GM12875 (cell line): ENCODE measurements around the gene TLE1.

Experiments used
- H3K4me3 ChIP-seq: one replicate; pipeline ENCODE4 v1.5.1; 2011; ENCODE audit warnings: low read depth, low read length, control low read depth
- TF ChIP-seq, protein P1 (sequence below): IDR thresholded peaks from 2 replicates; pipeline ENCODE4 v1.5.1; 2011; ENCODE audit warnings: low read depth, mild to moderate bottlenecking, control low read depth, inconsistent platforms, low read length, moderate library complexity, borderline replicate concordance; ENCODE audit not compliant: insufficient read depth

Gene TLE1

DNA sequence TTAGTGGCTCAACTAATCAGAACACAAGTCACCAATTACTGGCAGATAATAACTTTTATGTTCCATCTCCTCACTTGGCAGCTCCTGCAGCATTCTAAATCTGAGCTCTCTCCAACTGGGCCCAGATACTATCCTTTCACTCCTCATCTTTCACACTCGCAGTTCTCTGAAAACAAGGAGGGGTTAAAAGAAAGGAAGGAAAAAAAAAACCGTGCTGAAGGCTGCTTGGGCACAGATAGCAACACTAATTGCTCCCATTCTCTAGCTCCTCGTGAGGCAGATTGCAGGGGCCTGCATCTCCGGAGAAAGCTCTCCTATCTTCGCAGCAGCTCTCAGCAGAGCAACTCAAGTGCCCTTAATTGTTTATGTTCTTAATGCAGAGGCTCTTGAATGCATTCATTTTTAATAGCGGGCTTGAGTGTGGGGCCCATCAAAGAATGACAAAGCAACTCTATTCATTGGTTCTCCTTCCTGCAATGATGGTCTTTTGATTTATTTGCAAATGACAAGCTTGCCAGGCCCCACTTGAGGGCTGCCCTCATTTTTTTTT, 23.9 kb downstream of the TLE1 start:
- no peak overlapping the region for H3K4me3 ChIP-seq
- TF ChIP-seq, protein P1, sequence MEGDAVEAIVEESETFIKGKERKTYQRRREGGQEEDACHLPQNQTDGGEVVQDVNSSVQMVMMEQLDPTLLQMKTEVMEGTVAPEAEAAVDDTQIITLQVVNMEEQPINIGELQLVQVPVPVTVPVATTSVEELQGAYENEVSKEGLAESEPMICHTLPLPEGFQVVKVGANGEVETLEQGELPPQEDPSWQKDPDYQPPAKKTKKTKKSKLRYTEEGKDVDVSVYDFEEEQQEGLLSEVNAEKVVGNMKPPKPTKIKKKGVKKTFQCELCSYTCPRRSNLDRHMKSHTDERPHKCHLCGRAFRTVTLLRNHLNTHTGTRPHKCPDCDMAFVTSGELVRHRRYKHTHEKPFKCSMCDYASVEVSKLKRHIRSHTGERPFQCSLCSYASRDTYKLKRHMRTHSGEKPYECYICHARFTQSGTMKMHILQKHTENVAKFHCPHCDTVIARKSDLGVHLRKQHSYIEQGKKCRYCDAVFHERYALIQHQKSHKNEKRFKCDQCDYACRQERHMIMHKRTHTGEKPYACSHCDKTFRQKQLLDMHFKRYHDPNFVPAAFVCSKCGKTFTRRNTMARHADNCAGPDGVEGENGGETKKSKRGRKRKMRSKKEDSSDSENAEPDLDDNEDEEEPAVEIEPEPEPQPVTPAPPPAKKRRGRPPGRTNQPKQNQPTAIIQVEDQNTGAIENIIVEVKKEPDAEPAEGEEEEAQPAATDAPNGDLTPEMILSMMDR, result no peak

DNA sequence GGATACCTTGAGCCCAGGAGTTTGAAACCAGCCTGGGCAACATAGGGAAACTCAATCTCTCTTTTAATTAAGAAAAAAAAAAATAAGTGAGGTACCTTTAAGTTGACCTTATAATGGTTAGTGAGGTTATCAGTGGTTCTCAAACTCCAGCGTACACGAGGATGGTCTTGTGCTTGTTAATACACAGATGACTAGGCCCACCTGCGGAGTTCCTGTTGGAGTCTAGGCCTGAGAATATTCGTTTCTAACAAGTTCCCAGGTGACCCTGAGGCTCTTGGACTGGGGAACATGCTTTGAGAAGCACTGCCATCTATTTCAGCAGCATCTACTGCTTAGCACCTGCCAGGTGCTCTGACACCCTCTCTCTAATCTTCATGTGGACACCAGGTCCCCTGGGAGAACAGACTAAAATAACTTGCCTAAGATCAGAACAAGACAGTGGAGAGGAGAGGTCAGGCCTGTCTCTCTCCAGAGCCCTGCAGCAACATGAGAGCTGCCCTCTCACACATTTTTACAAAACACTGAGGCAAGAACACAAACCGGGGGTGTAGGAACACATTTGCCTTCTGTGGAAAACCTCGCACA, 24.6 kb downstream of the TLE1 start:
- TF ChIP-seq, protein P1, result no peak
- H3K4me3 ChIP-seq, result no peak overlapping the region

DNA sequence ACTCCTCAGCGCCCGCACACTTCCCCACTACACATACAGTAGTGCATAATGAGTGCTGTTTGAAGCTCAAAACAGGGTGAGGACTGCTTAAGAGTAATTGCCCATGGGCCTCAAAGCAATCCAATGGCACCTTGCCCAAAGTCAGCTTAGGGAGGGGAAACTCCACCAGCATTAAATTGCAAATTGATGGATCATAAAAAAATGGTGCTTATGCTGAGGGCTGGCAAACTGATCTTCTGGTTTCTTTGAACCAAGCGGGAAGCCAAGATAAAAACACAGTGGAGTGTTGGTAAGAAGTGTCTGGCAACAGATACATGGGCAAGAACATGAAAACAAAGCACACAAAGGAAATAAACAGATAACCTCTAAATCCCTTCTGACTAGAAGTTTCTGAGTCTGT, 28.0 kb downstream of the TLE1 start:
- TF ChIP-seq, protein P1, result no peak
- H3K4me3 ChIP-seq, result no peak overlapping the region

DNA sequence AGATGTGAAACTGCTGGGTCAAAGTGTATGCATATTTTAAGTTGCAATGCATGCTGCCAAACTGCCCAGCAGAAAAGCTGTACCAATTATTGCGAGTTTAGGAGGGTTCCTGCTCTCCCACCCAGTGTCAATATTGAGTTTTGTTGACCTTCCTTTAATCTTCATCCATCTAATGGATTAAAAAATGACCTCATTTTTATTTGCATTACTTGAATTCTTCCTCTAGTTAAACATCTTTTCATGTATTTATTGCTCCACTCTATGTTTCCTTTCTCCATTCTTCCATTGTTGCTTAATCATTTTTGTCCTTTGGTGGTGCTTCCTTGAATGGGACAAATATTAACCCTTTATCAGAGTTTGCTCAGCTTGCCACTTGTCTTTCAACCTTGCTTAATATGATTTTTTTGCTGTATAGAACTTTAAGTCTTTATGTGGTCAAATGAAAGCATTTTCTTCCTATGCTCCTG, 32.4 kb downstream of the TLE1 start:
- no peak overlapping the region for H3K4me3 ChIP-seq

DNA sequence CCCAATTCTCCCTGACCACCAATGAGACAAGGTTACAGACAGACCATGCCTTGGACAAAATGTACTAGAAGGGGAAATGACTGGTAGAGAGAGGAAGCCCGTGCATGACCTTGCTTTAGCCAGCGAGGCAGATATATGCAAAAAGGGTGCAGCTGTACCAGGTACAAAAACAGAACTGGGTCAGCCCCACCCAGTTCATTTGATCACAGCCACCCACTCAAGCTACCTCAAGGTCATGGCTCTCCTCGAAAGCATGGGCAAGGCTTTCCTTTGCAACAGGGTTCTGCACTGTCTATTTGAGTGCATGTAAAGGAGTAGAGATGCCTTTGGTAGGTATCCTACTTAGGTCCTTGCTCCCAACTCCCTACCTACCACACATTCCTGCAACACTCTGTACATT, 33.3 kb downstream of the TLE1 start:
- TF ChIP-seq, protein P1, result no peak
- H3K4me3 ChIP-seq, result no peak overlapping the region

More for the DNA sequence above, 32.4 kb downstream of the TLE1 start:
- TF ChIP-seq, protein P1, result no peak

DNA sequence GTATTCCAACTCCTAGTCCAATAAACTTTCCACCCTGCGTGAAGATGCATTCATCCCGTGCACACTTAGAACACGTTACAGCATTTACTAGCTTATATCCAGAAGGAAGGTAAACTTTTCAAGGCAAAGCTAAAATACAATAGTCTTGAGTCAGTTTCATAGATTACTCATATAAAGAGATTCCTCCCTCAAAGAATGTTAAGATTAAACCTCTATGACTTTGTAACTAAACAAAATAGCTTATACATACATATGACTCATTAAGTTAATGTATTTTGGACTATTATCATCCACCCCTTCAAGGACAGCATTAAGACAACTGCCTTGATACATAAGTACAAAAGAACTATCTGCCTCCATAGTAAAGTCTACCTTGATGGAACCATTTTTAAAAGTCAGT, 36.1 kb downstream of the TLE1 start:
- no peak overlapping the region for H3K4me3 ChIP-seq
- TF ChIP-seq, protein P1, result no peak

DNA sequence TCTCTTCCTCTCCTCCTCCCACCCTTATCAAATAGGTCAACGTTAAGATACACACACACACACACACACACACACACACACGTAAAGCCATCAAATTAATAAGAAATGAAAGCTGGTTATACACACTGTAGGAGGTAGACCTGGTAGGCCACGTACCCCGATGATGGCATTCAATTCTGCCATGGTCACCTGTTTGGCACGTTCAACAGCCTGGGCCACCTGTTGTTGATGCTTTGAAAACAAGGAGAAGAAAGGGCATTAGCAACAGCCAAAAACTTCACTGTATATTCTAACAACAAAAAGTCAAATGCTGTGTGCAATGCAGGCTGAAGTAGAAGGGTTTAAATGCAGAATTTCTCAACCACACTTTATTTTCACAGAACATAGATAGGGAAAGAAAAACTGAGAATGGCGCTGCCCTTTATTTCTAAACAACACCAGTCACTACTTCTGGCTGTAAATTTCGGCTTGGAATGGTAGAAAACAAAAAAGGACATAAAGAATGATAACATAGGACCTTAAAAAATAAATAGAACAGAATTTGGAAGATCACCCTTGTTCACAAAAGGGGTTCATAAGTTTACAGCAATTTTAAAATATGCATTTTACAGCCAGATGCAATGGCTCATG, 37.2 kb downstream of the TLE1 start:
- H3K4me3 ChIP-seq, result no peak overlapping the region

More for the DNA sequence above, 37.2 kb downstream of the TLE1 start:
- TF ChIP-seq, protein P1, result no peak
